Measurements from ENCODE around the gene ORC3.
"Not testable (repeated sequence)": the region's sequence is repeated elsewhere in the genome, so short reads cannot be mapped to it uniquely, and the experiment has no call there.

ORC3 gene

GRCh38 chr6:87606199-87606598, 16.3 kb downstream of the ORC3 start:
- no peak for DNase-seq

DNA sequence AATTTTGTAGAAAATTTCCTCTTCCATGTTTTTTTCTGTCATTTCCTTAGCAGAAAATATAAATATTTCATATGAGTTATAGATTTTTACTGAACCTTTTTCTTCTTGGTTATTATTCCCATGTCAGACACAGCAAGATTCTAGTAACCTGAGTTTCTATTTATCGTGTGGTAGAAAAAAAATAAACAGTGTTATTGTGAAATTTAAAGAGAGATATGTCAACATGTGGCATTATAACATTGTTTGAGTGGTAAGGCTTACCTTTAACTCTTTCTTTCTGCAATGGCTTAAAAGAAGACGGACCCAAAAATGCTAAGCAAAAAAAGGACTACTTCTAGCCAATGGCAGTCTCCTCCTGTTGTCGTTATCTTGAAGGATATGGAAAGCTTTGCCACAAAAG, 18.9 kb downstream of the ORC3 start:
- no peak for DNase-seq

DNA sequence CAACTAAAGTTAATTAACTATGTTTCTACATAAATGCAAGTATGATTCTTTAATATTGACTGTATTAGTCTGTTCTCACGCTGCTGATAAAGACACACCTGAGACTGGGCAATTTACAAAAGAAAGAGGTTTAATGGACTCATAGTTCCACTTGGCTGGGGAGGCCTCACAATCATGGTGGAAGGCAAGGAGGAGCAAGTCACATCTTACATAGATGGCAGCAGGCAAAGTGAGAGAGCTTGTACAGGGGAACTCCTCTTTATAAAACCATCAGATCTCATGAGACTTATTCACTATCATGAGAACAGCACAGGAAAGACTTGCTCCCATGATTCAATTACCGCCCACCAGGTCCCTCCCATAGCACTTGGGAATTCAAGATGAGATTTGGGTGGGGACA, 23.1 kb downstream of the ORC3 start:
- DNase-seq, result not testable (repeated sequence)

DNA sequence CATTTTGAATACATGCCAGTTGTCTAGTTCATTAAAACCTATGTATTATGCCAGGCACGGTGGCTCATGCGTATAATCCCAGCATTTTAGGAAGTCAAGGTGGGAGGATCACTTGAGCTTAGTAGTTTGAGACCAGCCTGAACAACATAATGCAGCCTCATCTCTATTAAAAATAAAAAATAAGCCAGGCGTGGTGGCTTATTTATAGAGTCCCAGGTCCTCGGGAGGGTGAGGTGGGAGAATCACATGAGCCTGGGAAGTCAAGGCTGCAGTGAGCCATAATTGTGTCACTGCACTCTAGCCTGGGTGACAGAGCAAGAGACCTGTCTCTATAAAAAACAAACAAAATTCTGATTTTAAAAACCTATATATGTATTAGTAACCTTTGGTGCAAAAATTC, 27.5 kb downstream of the ORC3 start:
- no peak for DNase-seq

DNA sequence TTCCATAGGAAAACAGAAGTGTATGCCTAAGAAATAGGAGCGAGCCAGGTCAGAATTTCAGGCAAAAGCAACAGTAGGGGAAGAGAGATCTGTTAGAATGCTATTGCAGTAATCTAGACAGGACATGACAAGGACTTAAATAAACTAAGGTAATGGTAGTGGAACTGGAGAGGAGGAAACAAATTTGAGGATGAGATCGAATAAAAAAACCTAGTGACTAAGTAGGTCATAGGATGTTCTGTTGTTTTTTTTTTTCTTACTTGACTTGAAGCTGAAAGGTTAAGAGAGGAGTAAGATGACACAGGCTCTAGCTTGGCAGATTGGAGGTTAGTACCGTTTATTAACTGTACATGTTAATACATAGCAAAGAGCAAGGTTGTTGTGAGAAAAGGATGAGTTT, 28.6 kb downstream of the ORC3 start:
- DNase-seq, result no peak

DNA sequence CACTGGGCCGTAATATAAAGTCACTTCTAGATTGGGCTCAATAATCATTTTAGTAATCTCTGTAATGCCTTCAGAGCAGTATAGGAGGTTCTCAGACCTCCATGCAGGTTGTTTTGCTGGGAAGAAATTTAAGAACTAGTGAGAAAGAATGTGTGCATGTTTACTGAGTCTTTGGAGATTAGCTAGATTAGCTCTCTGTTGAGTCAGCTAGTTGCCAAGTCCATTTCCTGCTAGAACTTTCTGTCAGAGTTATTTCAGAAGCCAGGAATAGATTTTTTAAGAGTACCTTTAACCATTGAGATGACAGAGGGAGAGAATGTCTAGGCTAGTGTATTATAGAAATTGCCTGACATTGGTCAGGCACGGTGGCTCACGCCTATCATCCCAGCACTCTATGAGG, 33.3 kb downstream of the ORC3 start:
- no peak for DNase-seq

GRCh38 chr6:87628424-87628823, 38.5 kb downstream of the ORC3 start:
- no peak for DNase-seq

GRCh38 chr6:87628881-87629280, 38.9 kb downstream of the ORC3 start:
- DNase-seq, result no peak

DNA sequence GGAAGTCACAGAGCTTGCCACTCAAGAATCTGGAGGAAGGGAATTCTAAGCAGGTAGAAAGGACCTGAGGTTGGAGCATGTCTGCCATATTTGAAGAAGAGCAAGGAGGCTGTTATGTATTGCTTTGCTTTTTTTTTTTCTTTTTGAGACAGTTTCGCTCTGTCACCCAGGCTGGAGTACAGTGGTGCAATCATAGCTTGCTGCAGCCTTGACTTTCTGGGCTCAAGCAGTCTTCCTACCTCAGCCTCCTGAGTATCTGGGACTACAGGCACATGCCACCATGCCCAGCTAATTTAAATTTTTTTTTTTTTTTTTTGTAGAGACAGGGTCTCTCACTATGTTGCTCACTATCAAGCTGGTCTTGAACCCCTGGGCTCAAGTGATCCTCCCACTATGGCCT, 40.8 kb downstream of the ORC3 start:
- DNase-seq, result no peak

GRCh38 chr6:87633851-87634250, 43.9 kb downstream of the ORC3 start:
- no peak for DNase-seq

DNA sequence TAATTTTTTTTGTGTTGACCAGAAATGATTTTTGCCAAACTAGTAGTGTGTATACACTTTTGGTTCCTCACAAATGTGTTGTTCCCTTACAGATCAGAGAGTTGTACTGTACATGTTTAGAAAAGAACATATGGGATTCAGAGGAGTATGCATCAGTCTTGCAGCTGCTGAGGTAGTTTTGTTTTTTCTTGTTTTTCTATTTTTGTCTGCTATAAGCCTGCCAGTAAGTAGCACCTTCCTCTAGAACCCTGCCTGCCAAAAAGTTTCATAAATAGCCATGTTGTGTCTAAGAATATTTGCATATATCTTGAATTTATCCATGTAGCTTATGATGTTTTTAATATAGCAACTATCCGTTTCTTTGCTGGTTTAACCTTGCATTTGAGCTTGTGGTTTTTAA, 46.4 kb downstream of the ORC3 start:
- no peak for DNase-seq

- no peak for DNase-seq
These were observed 47.2 kb downstream of the ORC3 start for GRCh38 chr6:87637106-87637505.

- no peak for DNase-seq
These were observed 49.4 kb downstream of the ORC3 start for GRCh38 chr6:87639373-87639772.

GRCh38 chr6:87641065-87641692, 51.2 kb downstream of the ORC3 start:
- peak; percentile 46 for DNase-seq

GRCh38 chr6:87645080-87645479, 55.1 kb downstream of the ORC3 start:
- peak; percentile 17 for DNase-seq

- DNase-seq, result peak; percentile 66
These were observed 63.4 kb downstream of the ORC3 start for GRCh38 chr6:87653074-87653962.

- DNase-seq, result no peak
These were observed 64.2 kb downstream of the ORC3 start for GRCh38 chr6:87654122-87654521.

GRCh38 chr6:87654875-87655454, 65.0 kb downstream of the ORC3 start:
- no peak for DNase-seq

- DNase-seq, result no peak
These were observed 65.9 kb downstream of the ORC3 start for GRCh38 chr6:87655824-87656223.

DNA sequence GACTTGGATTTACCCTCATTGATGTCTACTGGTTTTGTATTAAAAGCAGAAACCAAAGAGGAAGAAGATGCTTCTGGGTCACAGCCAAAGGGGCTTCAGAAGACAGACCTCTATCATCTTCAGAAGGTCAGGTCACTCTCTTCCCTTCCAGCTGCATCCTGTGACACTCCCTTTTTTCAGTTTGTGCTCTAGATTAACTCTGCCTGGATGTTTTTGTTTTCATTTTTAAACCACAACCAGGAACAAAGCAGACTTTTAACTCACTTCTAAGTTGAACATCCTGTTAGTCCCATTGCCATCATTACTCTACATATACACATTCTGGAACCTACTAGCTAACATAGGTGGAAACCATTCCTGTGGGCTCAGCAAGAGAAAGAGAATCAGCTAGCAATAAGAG, 66.9 kb downstream of the ORC3 start:
- DNase-seq, result peak; percentile 10

- DNase-seq, result no peak
These were observed 68.6 kb downstream of the ORC3 start for GRCh38 chr6:87658516-87658915.

- DNase-seq, result no peak
These were observed 70.4 kb downstream of the ORC3 start for GRCh38 chr6:87660226-87660911.

- no peak for DNase-seq
These were observed 71.1 kb downstream of the ORC3 start for GRCh38 chr6:87661016-87661415.

DNA sequence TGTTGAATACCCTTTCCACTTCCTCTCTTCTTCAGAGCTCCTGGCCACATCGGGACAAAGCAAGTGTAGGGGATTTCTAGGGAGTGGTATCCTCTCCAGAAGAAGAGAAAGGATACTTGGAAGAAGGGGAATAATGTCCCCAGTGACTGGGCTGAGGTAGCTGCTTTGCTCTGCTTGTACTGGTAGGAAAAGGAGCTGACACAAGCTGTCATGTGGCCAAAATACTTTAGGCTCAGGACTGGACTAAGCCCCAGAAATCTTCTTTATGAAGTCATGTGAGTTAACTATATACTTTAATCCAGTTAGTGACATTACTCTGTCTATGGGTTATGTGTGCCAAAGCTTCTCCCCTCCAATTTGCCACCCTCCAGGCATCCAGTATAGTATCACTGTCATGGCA, 71.6 kb downstream of the ORC3 start:
- no peak for DNase-seq
